NT2/D1 (cell line): ENCODE measurements around the gene GPAM.

Source experiments
- DNase-seq: peaks from one replicate; pipeline ENCODE4 v3.0.0-alpha.2; 2011; ENCODE audit warnings: low read depth, low spot score
- H3K27me3 ChIP-seq: 2 replicates; pipeline ENCODE4 v1.6.0; 2011; ENCODE audit warnings: mild to moderate bottlenecking; ENCODE audit not compliant: insufficient read length, insufficient read depth
- H3K36me3 ChIP-seq: 2 replicates; pipeline ENCODE4 v1.6.1; 2011; ENCODE audit warnings: mild to moderate bottlenecking, low read length, mixed read lengths; ENCODE audit not compliant: insufficient read depth, insufficient read length
- H3K4me1 ChIP-seq: 2 replicates; pipeline ENCODE4 v1.5.1; 2011; ENCODE audit not compliant: insufficient read depth, insufficient read length
- H3K4me3 ChIP-seq: 2 replicates; pipeline ENCODE4 v1.5.1; 2011; ENCODE audit warnings: low read depth; ENCODE audit not compliant: insufficient read length
- H3K9ac ChIP-seq: 2 replicates; pipeline ENCODE4 v1.6.0; 2011; ENCODE audit warnings: low read depth; ENCODE audit not compliant: insufficient read length
- H3K9me3 ChIP-seq: 2 replicates; pipeline ENCODE4 v1.5.1; 2011; ENCODE audit warnings: mild to moderate bottlenecking, low read length; ENCODE audit not compliant: insufficient read depth
- SUZ12 ChIP-seq: IDR thresholded peaks from 2 replicates; pipeline ENCODE4 v1.6.1; 2011; ENCODE audit not compliant: insufficient read length, insufficient read depth; ENCODE audit errors: extremely low read depth
- YY1 ChIP-seq: IDR thresholded peaks from 2 replicates; pipeline ENCODE4 v1.6.1; 2011; ENCODE audit not compliant: insufficient read length, insufficient read depth
- ZNF274 ChIP-seq: IDR thresholded peaks from 2 replicates; pipeline ENCODE4 v1.6.1; 2011; ENCODE audit warnings: mild to moderate bottlenecking, low read depth, low read length

Gene GPAM

DNA sequence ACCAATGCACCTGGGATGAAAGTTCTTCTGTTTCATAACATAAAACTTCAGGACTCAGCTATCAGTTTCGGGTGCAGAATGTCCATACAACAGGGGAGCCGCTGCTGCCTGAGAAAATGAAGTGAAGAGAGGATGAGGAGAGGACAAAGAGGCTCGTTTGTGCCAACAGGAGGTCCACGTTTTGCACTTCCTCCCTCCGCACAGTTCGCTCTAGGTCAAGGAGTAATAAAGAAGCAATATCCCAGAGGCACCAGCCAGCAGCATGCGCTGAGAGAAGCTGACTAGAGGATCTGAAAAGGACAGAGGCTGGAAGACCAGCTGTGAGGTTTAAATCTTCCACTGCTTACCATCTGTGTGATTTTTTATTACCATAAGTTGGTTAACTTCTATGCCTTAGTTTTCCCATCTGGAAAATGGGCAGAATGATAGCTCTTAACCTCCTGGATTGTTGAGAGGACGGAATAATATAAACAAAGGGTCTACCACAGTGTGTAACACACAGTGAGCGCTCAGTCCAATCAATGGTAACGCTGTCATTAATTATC, 709 bp downstream of the GPAM start:
- no peaks in the 10 kb centered on the region for H3K27me3 ChIP-seq
- peak overlapping the region; percentile 81 for H3K9ac ChIP-seq
- no peak for TF ChIP-seq ZNF274
- no peak for TF ChIP-seq SUZ12
- no peak for DNase-seq
- peaks cover 33% of the 10 kb centered on the region for H3K36me3 ChIP-seq
- H3K4me1 ChIP-seq: no peaks in the 10 kb centered on the region
- peak overlapping the region; percentile 76 for H3K4me3 ChIP-seq
- H3K9me3 ChIP-seq: no peaks in the 10 kb centered on the region

DNA sequence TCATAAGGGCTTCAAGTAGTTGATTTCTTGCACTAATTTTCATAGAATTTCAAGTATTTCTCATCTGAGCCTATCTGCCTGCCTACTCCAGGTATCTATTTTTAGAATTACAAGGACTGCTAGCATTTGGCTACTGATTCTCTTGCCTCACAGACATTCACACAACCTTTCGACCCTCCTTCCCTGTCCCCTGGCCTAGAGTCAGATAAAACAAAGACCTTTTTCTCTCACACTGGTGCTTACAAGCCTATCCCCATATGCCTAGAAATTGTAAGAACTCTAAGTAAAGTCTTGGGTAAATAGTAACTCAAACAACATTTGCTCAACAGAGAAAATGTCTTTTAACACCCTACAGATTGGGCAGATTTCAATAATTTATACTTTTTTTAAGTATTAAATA, 6.3 kb downstream of the GPAM start:
- H3K4me3 ChIP-seq: no peak overlapping the region
- H3K9ac ChIP-seq: no peak overlapping the region
- H3K27me3 ChIP-seq: no peaks in the 10 kb centered on the region
- H3K36me3 ChIP-seq: peaks cover 67% of the 10 kb centered on the region
- H3K4me1 ChIP-seq: no peaks in the 10 kb centered on the region
- no peak for TF ChIP-seq SUZ12
- TF ChIP-seq YY1: no peak
- no peak for TF ChIP-seq ZNF274
- DNase-seq: no peak
- no peaks in the 10 kb centered on the region for H3K9me3 ChIP-seq

- no peaks in the 10 kb centered on the region for H3K9me3 ChIP-seq
- H3K27me3 ChIP-seq: no peaks in the 10 kb centered on the region
- TF ChIP-seq YY1 (no peak), SUZ12 (no peak), ZNF274 (no peak)
- no peak overlapping the region for H3K9ac ChIP-seq
- H3K36me3 ChIP-seq: peaks cover 70% of the 10 kb centered on the region
- no peaks in the 10 kb centered on the region for H3K4me1 ChIP-seq
- DNase-seq: no peak
- no peak overlapping the region for H3K4me3 ChIP-seq
These were observed 7.0 kb downstream of the GPAM start for GRCh38 chr10:112176543-112176942.

DNA sequence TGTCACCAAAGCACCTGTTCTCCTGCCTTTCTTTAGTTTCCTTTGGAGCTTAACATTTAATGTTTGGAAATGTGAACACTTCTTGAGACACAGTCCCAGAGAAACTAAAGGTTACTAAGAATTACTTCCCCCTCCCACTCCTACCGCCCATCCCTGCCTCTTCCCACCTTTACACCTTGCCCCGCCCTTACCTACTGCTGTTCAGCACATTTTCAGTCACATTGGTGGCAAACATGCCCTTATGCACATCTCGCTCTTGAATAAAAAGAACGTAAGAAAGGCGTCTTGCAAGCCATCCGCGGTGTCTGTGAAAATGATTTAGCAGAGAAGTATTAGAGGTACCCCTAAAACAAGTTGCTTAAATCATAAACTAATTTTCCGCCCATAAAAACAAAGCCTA, 8.2 kb downstream of the GPAM start:
- no peaks in the 10 kb centered on the region for H3K27me3 ChIP-seq
- peaks cover 75% of the 10 kb centered on the region for H3K36me3 ChIP-seq
- no peak overlapping the region for H3K9ac ChIP-seq
- no peak for DNase-seq
- H3K9me3 ChIP-seq: no peaks in the 10 kb centered on the region
- no peaks in the 10 kb centered on the region for H3K4me1 ChIP-seq
- no peak for TF ChIP-seq ZNF274
- H3K4me3 ChIP-seq: no peak overlapping the region

- Histone ChIP-seq H3K4me1 (no peaks in the 10 kb centered on the region), H3K27me3 (no peaks in the 10 kb centered on the region), H3K9me3 (no peaks in the 10 kb centered on the region), H3K36me3 (peaks cover 70% of the 10 kb centered on the region), H3K4me3 (no peak overlapping the region), H3K9ac (no peak overlapping the region)
- no peak for DNase-seq
- TF ChIP-seq YY1: no peak
- no peak for TF ChIP-seq SUZ12
- TF ChIP-seq ZNF274: no peak
These were observed 10.4 kb downstream of the GPAM start for GRCh38 chr10:112173206-112173605.

- TF ChIP-seq ZNF274: no peak
- TF ChIP-seq YY1: no peak
- no peak for TF ChIP-seq SUZ12
- H3K4me1 ChIP-seq: no peaks in the 10 kb centered on the region
- H3K27me3 ChIP-seq: no peaks in the 10 kb centered on the region
- DNase-seq: no peak
- H3K36me3 ChIP-seq: peaks cover 67% of the 10 kb centered on the region
- no peaks in the 10 kb centered on the region for H3K9me3 ChIP-seq
- H3K9ac ChIP-seq: no peak overlapping the region
- H3K4me3 ChIP-seq: no peak overlapping the region
These were observed 14.8 kb downstream of the GPAM start for GRCh38 chr10:112168733-112169132.

DNA sequence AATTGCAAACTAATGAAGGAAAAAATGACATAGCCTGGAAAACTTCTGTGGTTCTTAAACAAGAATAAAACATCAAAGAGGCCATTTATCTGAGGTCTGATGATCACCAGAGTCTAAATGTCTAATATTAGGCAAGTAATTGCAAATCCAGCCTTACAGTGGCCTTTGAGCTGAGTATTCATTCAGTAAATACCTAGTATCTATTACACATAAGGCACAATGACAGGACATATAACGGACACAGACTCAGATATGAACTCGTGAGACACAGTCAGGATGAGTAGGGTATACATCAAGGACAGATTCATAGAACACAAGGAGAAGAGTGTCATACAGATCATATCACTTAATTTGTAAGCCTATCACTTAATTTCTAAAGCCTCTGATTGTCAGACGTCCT, 16.8 kb downstream of the GPAM start:
- no peaks in the 10 kb centered on the region for H3K27me3 ChIP-seq
- TF ChIP-seq YY1: no peak
- TF ChIP-seq ZNF274: no peak
- no peak for TF ChIP-seq SUZ12
- H3K4me1 ChIP-seq: no peaks in the 10 kb centered on the region
- peaks cover 62% of the 10 kb centered on the region for H3K36me3 ChIP-seq
- no peak overlapping the region for H3K4me3 ChIP-seq
- no peaks in the 10 kb centered on the region for H3K9me3 ChIP-seq
- H3K9ac ChIP-seq: no peak overlapping the region
- no peak for DNase-seq

- H3K36me3 ChIP-seq: peaks cover 62% of the 10 kb centered on the region
- no peaks in the 10 kb centered on the region for H3K4me1 ChIP-seq
- no peak overlapping the region for H3K9ac ChIP-seq
- TF ChIP-seq ZNF274 (no peak), YY1 (no peak), SUZ12 (no peak)
- DNase-seq: no peak
- H3K27me3 ChIP-seq: no peaks in the 10 kb centered on the region
- H3K4me3 ChIP-seq: no peak overlapping the region
- H3K9me3 ChIP-seq: no peaks in the 10 kb centered on the region
These were observed 21.6 kb downstream of the GPAM start for GRCh38 chr10:112161757-112162518.
